GM19328 (cell line): ENCODE results near the gene TFAP2A.

Source experiments
- ATAC-seq: cut with Tn5 transposase; IDR thresholded peaks from one replicate; pipeline ENCODE4 v1.9.1; 2021; ENCODE audit warnings: mild to moderate bottlenecking, moderate library complexity; ENCODE audit not compliant: unreplicated experiment

Gene TFAP2A

GRCh38 chr6:10401632-10402223, 13.1 kb downstream of the TFAP2A start:
- ATAC-seq: no peak

GRCh38 chr6:10401004-10401536, 13.8 kb downstream of the TFAP2A start:
- no peak for ATAC-seq

GRCh38 chr6:10400330-10400729, 14.5 kb downstream of the TFAP2A start:
- ATAC-seq: no peak

GRCh38 chr6:10399451-10399850, 15.4 kb downstream of the TFAP2A start:
- no peak for ATAC-seq

GRCh38 chr6:10398446-10399218, 16.2 kb downstream of the TFAP2A start:
- no peak for ATAC-seq

GRCh38 chr6:10397756-10398445, 17.0 kb downstream of the TFAP2A start:
- ATAC-seq: no peak

GRCh38 chr6:10396785-10397184, 18.1 kb downstream of the TFAP2A start:
- no peak for ATAC-seq

- no peak for ATAC-seq
These were observed 18.9 kb downstream of the TFAP2A start for GRCh38 chr6:10395704-10396546.

GRCh38 chr6:10395171-10395703, 19.6 kb downstream of the TFAP2A start:
- ATAC-seq: no peak

- no peak for ATAC-seq
These were observed 21.2 kb downstream of the TFAP2A start for GRCh38 chr6:10393544-10394225.

- ATAC-seq: no peak
These were observed 23.1 kb downstream of the TFAP2A start for GRCh38 chr6:10391799-10392198.

- ATAC-seq: no peak
These were observed 23.6 kb downstream of the TFAP2A start for GRCh38 chr6:10391299-10391630.

- ATAC-seq: no peak
These were observed 24.2 kb downstream of the TFAP2A start for GRCh38 chr6:10390495-10391298.

- no peak for ATAC-seq
These were observed 25.0 kb downstream of the TFAP2A start for GRCh38 chr6:10389739-10390494.

GRCh38 chr6:10386756-10387654, 27.9 kb downstream of the TFAP2A start:
- ATAC-seq: no peak

GRCh38 chr6:10386220-10386619, 28.7 kb downstream of the TFAP2A start:
- no peak for ATAC-seq

GRCh38 chr6:10385524-10386132, 29.2 kb downstream of the TFAP2A start:
- ATAC-seq: no peak
